DMS 273 (cell line): ENCODE results near the gene BORCS6.

ENCODE experiments used
- DNase-seq: peaks from one replicate; lab custom pipeline; 2025; ENCODE audit not compliant: unreplicated experiment; lab: John Stamatoyannopoulos, UW

The BORCS6 gene

DNA sequence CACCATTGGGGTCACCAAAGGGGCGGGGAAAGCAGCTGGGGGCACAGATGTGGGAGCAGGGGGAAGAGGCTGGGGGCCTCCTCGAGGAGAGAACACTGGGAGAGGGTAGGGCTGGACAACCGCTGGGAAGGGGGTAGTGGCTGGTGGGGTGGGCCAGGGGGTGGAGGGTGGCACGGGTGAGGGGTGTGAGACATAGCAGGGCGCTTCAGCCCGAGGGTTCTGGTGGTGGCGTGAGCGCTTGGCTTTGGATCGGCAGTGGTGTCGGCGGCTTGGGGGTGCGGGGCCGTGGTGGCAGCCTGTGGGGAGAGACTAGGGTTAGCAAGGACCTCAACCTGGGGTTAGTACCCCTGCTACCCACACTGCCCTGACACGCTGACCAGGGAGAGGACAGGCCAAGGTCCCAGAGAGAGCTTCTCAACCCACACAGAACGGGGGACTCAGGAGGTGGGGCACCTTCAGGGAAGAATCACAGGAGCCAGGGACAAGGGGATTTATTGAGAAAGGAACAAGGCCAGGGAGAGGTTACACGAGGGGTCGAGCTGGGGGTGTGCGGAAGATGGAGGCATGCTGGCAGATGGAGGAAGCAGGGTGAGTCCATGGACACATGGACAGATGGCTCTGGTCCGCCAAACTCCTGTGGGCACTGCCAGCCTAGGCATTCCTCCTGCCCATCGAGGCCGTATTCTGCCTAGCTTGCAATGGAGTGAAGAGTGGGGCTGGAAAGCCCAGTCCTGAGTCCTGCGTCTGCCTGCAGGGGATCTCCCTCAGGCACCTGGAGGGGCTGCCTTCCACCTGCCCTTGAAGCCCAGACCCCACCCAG lies 46.2 kb downstream of the BORCS6 start:
- no peak for DNase-seq

DNA sequence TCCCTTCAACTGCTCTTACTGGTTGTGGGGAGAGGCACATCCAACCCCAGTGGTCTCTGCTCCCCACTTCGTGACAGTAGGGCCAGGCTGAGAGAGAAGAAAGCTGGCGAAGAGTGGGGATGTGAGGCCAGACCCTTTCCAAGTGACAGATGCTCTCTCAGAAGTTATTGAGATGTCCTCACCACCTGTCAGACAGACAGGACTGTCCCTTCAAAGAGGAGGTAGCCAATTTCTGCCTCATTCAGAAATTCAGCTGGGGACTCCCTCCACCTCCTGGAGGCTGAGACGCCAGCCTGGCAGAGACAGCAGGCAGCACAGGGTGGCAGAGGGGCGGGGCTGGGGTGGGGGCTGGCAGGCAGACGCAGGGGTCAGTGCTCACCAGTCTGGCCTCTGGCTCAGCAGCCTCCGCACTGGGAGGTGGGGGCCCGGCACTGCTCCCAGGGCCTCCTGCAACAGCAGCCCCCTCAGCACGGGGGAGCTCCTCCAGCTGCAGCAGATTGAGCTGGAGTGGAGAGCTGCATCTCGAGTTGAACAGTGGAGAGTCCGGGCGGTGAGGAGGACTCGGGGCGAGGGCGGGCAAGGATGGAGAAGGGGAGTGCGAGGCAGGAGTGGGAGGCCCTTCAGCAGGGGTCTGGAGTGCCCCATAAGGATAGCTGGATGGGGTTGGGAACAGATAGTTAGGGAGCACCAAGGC lies 46.9 kb downstream of the BORCS6 start:
- DNase-seq = no peak

DNA sequence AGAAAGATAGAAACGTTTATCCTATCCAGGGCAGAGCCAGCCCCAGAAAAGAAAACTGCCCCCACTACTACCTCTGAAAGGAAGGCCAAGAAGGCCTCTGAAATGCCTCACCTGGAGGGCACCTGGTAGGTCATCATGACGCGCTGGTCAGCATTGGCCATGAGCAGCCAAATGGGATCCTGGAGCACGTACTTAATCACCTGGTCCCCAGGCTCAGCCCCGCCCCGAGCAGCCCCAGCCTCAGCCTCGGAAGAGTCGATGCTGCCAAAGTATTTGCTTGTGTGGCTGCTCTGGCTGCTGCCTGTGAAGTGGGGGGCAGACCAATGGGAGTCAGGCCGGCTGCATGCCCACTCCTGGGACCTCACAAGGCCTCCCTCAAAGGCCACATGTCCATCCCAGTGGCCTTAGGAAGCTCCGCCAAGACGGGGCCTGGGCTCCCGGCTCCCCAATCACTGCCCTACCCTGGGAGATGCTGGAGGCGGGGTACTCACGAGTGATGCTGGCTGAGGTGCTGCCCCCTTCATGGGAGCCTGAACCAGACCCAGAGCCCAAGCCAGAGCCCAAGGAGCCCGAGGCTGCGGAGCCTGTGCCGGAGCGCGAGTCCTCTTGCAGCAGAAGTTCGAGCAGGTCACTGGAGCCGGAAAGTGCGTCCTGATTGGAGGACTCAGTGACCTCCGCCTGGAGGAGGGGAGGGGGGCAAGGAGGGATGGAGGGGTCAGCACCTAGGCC lies 47.7 kb downstream of the BORCS6 start:
- no peak for DNase-seq

DNA sequence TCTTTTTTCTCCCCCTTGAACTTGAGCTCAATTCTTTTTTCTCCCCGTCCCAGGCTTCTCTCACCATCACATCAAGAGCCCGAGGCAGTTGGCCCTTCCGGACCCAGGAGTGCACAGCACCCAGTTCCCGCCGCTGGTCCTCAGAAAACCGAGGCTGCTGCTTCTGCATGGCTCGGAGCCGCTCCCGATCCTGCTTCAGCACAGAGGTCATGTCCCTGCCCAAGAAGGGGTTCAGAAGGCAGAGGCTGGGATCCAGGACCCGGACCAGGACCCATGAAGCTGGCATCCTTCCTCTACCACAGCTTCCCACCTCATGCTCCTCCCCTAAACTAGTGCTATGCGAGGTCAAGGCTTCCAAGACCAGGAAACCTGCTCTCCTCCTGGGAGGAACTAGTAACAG lies 48.2 kb downstream of the BORCS6 start:
- no peak for DNase-seq

DNA sequence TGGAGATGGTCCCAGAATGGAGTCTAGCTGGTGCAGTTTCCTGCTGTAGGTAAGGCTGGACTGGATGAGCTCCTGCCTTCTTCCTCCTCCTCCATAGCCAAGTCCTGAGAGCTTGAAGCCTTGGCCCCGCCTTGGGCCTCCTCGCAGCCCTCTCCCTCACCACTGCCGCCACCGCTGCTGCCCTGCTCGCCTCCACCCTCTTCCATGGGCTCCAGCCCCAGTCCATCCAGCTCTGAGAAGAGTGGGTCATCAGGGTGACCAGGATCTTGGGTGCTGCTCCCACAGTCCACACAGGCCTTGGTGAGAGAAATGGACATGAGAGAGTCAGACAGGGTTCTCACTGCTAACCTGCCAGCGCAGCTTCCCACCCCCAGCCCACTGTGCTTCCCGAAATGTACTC lies 48.9 kb downstream of the BORCS6 start:
- DNase-seq = no peak

DNA sequence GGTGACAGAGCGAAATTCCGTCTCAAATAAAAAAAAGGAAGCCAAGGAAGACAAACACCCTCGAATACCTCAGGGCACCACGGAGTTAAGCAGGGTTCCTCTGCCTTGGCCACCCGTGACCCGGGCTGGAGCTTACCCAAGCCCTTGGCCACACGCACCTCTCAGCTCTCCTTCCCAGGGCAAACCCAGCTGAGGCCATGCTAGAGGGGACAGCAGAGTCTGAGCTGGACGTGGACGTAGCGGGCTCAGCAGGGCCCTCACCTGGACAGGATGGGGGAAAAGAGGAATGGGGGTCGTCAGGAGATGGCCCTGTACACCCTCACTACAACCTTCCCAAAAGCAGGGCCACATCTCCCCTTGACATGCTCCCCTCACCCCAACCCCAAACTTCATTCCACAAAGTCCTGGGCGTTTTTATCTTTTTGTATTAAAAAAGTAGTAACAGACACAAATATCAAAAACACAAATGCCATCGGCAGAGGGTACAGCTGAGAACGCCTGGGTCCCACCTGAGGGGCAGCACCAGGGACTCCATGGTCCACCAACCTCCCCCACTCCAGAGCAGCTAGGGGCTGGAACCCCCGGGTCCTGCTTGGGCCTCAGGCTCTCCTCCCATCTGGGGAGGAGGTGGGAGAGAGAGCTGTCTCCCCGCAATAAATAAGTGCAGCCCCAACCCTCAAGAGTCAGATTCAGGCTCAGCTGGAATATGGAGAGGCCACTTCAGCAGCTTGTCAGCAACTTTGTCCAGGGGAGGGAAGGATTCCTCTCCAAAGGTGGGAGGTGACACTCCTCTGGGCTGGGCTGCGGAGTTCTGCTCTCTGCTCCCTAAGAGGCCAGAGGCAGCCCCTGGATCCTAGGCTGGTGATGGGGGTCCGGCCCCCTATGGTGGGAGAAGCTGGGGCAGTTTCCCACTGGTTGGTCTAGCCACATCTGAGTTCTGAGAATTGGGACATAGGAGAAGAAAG lies 49.6 kb downstream of the BORCS6 start:
- no peak for DNase-seq

DNA sequence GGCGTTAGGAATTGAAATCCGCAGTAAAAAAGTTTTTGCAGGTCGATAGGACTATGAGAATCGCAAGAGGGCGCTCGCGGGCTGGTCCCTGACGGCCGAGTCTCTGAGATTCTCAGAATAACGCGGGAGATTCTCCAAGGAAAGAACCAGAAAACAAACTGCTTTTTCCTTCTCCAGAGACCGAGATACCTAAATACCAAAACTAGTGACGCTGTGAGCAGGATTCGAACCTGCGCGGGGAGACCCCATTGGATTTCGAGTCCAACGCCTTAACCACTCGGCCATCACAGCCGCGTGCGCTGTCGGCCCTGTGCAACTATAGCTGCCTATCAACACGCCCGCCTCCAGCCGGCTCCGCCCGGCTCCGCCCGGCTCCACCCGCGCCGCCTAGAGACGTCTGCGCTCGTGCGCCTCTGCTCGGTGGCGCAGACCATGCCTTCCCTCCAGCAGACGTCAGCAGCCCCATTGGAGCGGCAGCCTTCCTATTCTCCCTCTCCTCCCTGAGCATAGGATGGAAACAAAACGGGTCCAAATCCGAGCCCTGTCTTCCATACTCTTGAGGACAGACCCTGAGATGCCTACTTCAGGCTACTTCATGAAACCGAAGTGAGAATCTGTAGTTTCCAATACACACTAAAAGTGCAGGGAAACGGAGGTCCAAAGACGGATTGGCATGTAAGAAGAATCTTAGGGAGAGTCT lies 51.2 kb downstream of the BORCS6 start:
- peak; percentile 98 for DNase-seq

DNA sequence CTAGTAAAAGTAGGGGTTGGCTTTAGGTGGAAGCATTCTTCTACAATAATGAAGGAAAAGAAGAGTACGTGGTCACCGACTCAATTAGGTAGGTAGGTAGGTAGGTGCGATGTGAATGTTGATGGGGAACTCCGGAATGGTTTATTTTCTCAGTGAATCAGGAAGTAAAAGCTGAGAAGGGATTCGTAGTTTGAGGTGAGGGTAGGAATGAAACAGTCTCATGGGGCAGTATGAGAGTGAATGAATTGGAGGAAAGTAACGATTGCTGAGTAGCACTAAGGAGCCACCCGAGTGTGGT lies 51.7 kb downstream of the BORCS6 start:
- DNase-seq = no peak
